IMR-90 (cell line): Measurements from ENCODE around the gene NELL1. TPM values are rescaled to one million over a fixed set of nuclear protein-coding genes. Genes with fewer than 3 reads are reported as not detected.

Source experiments
- ATAC-seq: fragments of 200-7000 bp; cut with Tn5 transposase; 2 replicates; pipeline ENCODE4 v1.9.1; 2020; ENCODE audit warnings: low read depth, mild to moderate bottlenecking, moderate library complexity
- BruUV-seq: library from RNA; stranded (reverse); fragments of 400-500 nt; replicated peaks from 2 replicates; lab custom pipeline; 2021; lab: Mats Ljungman, UMichigan
- CTCF ChIA-PET: fragments of 300-600 bp; formaldehyde crosslinking; extraction: SDS; loops from one replicate; lab custom pipeline; 2021; ENCODE audit warnings: antibody characterized with exemption; lab: Yijun Ruan, JAX
- POLR2A ChIA-PET: fragments of 300-600 bp; sonication (Branson Sonifier 250); formaldehyde crosslinking; loops from one replicate; lab custom pipeline; 2022; ENCODE audit warnings: antibody characterized with exemption; ENCODE audit not compliant: unreplicated experiment; lab: Charles Lee
- DNase-seq: peaks from one replicate; pipeline ENCODE4 v3.0.0; 2013
- H2AFZ ChIP-seq: replicated peaks from 2 replicates; pipeline ENCODE3; 2013; ENCODE audit warnings: low read length, mild to moderate bottlenecking; ENCODE audit not compliant: poor library complexity
- H2AK5ac ChIP-seq: 2 replicates; pipeline ENCODE4 v1.6.1; 2013; ENCODE audit warnings: low read depth, low read length, inconsistent platforms
- H2AK9ac ChIP-seq: replicated peaks from 2 replicates; pipeline ENCODE3; 2013; ENCODE audit warnings: mild to moderate bottlenecking, low read depth, low read length, moderate library complexity; ENCODE audit not compliant: poor library complexity
- H2BK120ac ChIP-seq: 2 replicates; pipeline ENCODE4 v1.6.1; 2013; ENCODE audit warnings: low read depth, low read length, inconsistent platforms
- H2BK15ac ChIP-seq: 3 replicates; pipeline ENCODE4 v1.6.1; 2013; ENCODE audit warnings: low read depth, low read length, inconsistent platforms
- H2BK20ac ChIP-seq: 2 replicates; pipeline ENCODE4 v1.6.1; 2013; ENCODE audit warnings: low read depth, mild to moderate bottlenecking, inconsistent platforms, low read length, moderate library complexity
- H2BK5ac ChIP-seq: 2 replicates; pipeline ENCODE4 v1.6.1; 2013; ENCODE audit warnings: mild to moderate bottlenecking, low read depth, low read length, inconsistent platforms; ENCODE audit not compliant: poor library complexity, severe bottlenecking
- H3K14ac ChIP-seq: replicated peaks from 2 replicates; pipeline ENCODE4 v1.6.1; 2013; ENCODE audit warnings: low read depth, low read length, inconsistent platforms
- H3K18ac ChIP-seq: 2 replicates; pipeline ENCODE4 v1.6.1; 2013; ENCODE audit warnings: low read depth, low read length, control low read depth
- H3K23ac ChIP-seq: 2 replicates; pipeline ENCODE4 v1.6.1; 2013; ENCODE audit warnings: low read depth, low read length, inconsistent platforms
- H3K27ac ChIP-seq: 2 replicates; pipeline ENCODE4 v1.5.1; 2013; ENCODE audit warnings: mild to moderate bottlenecking, control low read depth, low read length; ENCODE audit not compliant: insufficient read depth
- H3K27me3 ChIP-seq: 2 replicates; pipeline ENCODE4 v1.6.1; 2013; ENCODE audit warnings: low read length; ENCODE audit not compliant: control insufficient read depth, insufficient read depth
- H3K36me3 ChIP-seq: 2 replicates; pipeline ENCODE4 v1.6.1; 2013; ENCODE audit warnings: low read length, mixed read lengths; ENCODE audit not compliant: control insufficient read depth, insufficient read depth
- H3K4ac ChIP-seq: 2 replicates; pipeline ENCODE4 v1.6.1; 2013; ENCODE audit warnings: low read depth, low read length, inconsistent platforms
- H3K4me1 ChIP-seq: 2 replicates; pipeline ENCODE4 v1.6.1; 2013; ENCODE audit warnings: low read length, mixed read lengths; ENCODE audit not compliant: control insufficient read depth, insufficient read depth
- H3K4me2 ChIP-seq: 2 replicates; pipeline ENCODE4 v1.6.1; 2013; ENCODE audit warnings: low read depth, mild to moderate bottlenecking, control low read depth, low read length, moderate library complexity
- H3K4me3 ChIP-seq: 2 replicates; pipeline ENCODE4 v1.5.1; 2013; ENCODE audit warnings: low read depth, mild to moderate bottlenecking, control low read depth, low read length, moderate library complexity; ENCODE audit not compliant: insufficient read depth
- H3K56ac ChIP-seq: 2 replicates; pipeline ENCODE4 v1.6.1; 2013; ENCODE audit warnings: low read length, inconsistent platforms; ENCODE audit not compliant: insufficient read depth; ENCODE audit errors: extremely low read depth
- H3K79me1 ChIP-seq, 2 experiments: 2 replicates each; pipeline ENCODE4 v1.6.1; 2013; ENCODE audit warnings: low read length in 2 of 2, inconsistent platforms in 1 of 2, low read depth in 1 of 2
- H3K9ac ChIP-seq: 2 replicates; pipeline ENCODE4 v1.6.1; 2013; ENCODE audit warnings: low read depth, low read length, control low read depth
- H3K9me1 ChIP-seq: 2 replicates; pipeline ENCODE4 v1.6.1; 2013; ENCODE audit warnings: low read length, inconsistent platforms; ENCODE audit not compliant: insufficient read depth
- H3K9me3 ChIP-seq: 2 replicates; pipeline ENCODE4 v1.6.1; 2013; ENCODE audit warnings: low read length; ENCODE audit not compliant: control insufficient read depth, insufficient read depth
- H4K20me1 ChIP-seq: 2 replicates; pipeline ENCODE4 v1.6.1; 2013; ENCODE audit warnings: low read length, inconsistent platforms; ENCODE audit not compliant: insufficient read depth
- H4K5ac ChIP-seq: 2 replicates; pipeline ENCODE4 v1.6.1; 2013; ENCODE audit warnings: mild to moderate bottlenecking, low read depth, low read length, control low read depth
- H4K8ac ChIP-seq, 2 experiments: 2 replicates each; pipeline ENCODE4 v1.6.1; 2013; ENCODE audit warnings: low read depth in 2 of 2, low read length in 2 of 2, control low read depth in 1 of 2, inconsistent platforms in 1 of 2
- H4K91ac ChIP-seq: 2 replicates; pipeline ENCODE4 v1.6.1; 2013; ENCODE audit warnings: low read depth, low read length, inconsistent platforms; ENCODE audit not compliant: insufficient read depth
- BHLHE40 ChIP-seq: fragments of 150-350 bp; IDR thresholded peaks from 2 replicates; pipeline ENCODE4 v1.6.1; 2016; ENCODE audit warnings: mild to moderate bottlenecking, low read depth, low read length
- CEBPB ChIP-seq: IDR thresholded peaks from 2 replicates; pipeline ENCODE4 v1.6.1; 2012; ENCODE audit warnings: low read depth, low read length, improper control_type of control experiment
- CHD1 ChIP-seq: IDR thresholded peaks from 2 replicates; pipeline ENCODE4 v1.6.1; 2012; ENCODE audit warnings: low read depth, low read length, improper control_type of control experiment
- ELK1 ChIP-seq: fragments of 150-350 bp; IDR thresholded peaks from 2 replicates; pipeline ENCODE4 v1.6.1; 2016; ENCODE audit warnings: low read depth, mild to moderate bottlenecking, low read length, moderate library complexity, borderline replicate concordance
- FOS ChIP-seq: fragments of 150-350 bp; IDR thresholded peaks from 2 replicates; pipeline ENCODE4 v1.6.1; 2016; ENCODE audit warnings: low read depth, low read length
- MAFK ChIP-seq: IDR thresholded peaks from 2 replicates; pipeline ENCODE4 v1.6.1; 2012; ENCODE audit warnings: low read depth, low read length, improper control_type of control experiment
- MAZ ChIP-seq: IDR thresholded peaks from 2 replicates; pipeline ENCODE4 v1.6.1; 2012; ENCODE audit warnings: low read depth, mild to moderate bottlenecking, low read length, improper control_type of control experiment, moderate library complexity, borderline replicate concordance
- MXI1 ChIP-seq: IDR thresholded peaks from 2 replicates; pipeline ENCODE4 v1.6.1; 2012; ENCODE audit warnings: low read depth, mild to moderate bottlenecking, low read length, moderate library complexity, borderline replicate concordance
- NFE2L2 ChIP-seq: fragments of 150-350 bp; IDR thresholded peaks from 2 replicates; pipeline ENCODE4 v1.6.1; 2016; ENCODE audit warnings: low read depth, mild to moderate bottlenecking, low read length
- POLR2A ChIP-seq: IDR thresholded peaks from 2 replicates; pipeline ENCODE4 v1.6.1; 2012; ENCODE audit warnings: mild to moderate bottlenecking, low read depth, low read length
- RAD21 ChIP-seq: IDR thresholded peaks from 2 replicates; pipeline ENCODE4 v1.6.1; 2012; ENCODE audit warnings: low read length, improper control_type of control experiment
- RCOR1 ChIP-seq: IDR thresholded peaks from 2 replicates; pipeline ENCODE4 v1.6.1; 2012; ENCODE audit warnings: mild to moderate bottlenecking, low read length, improper control_type of control experiment; ENCODE audit not compliant: insufficient replicate concordance
- RFX5 ChIP-seq: IDR thresholded peaks from 2 replicates; pipeline ENCODE4 v1.8.0; 2012; ENCODE audit warnings: low read depth, mild to moderate bottlenecking, low read length, moderate library complexity
- SMC3 ChIP-seq: fragments of 150-350 bp; IDR thresholded peaks from 2 replicates; pipeline ENCODE4 v1.6.1; 2016; ENCODE audit warnings: low read depth, mild to moderate bottlenecking, antibody characterized with exemption, low read length, moderate library complexity
- USF2 ChIP-seq: fragments of 150-350 bp; IDR thresholded peaks from 2 replicates; pipeline ENCODE4 v1.6.1; 2017; ENCODE audit warnings: mild to moderate bottlenecking, antibody characterized with exemption, low read length, low read depth
- WGBS, 2 experiments: methylation state at CpG; one replicate each; pipeline versions ENCODE4 v1.1.5 to v1.1.7; 2013; ENCODE audit warnings: missing lambda C conversion rate in 2 of 2; ENCODE audit not compliant: insufficient read length in 1 of 2; ENCODE audit errors: extremely low coverage in 2 of 2; 5-methylcytosine and 5-hydroxymethylcytosine counted together
- dilution Hi-C: fragments of 300-500 bp; cut with HindIII; formaldehyde crosslinking; loops from one replicate; pipeline ENCODE4 v1.14.3; 2018; ENCODE audit warnings: low sequenced_read_pairs; ENCODE audit not compliant: unreplicated experiment
- in situ Hi-C: fragments of 300-500 bp; cut with MboI; formaldehyde crosslinking; loops from 3 replicates; pipeline ENCODE4 v1.14.3; 2019; ENCODE audit warnings: low sequenced_read_pairs, inconsistent platforms, mixed read lengths
- intact Hi-C: fragments of 100-400 bp; cut with micrococcal nuclease; formaldehyde crosslinking; loops from 2 replicates; pipeline ENCODE4 v1.10.0; 2022
- polyA plus RNA-seq, 3 experiments: library from polyadenylated mRNA; depleted of rRNA; stranded (reverse); fragments of >200 nt; gene quantifications; 2 replicates each; pipeline ENCODE4 v1.2.3, GENCODE V29; 2012; ENCODE audit warnings: low replicate concordance in 1 of 3
- total RNA-seq: library from RNA; depleted of rRNA; stranded (reverse); fragments of >200 nt; gene quantifications from 2 replicates; pipeline ENCODE4 v1.2.3, GENCODE V29; 2012
- TF ChIP-seq, protein P1 (sequence below): conservative IDR thresholded peaks from 2 replicates; pipeline ENCODE4 v1.5.1; 2012; ENCODE audit warnings: mild to moderate bottlenecking, low read depth, low read length, improper control_type of control experiment

Gene NELL1
- total and polyA plus RNA-seq, 2 of the 4 experiments (the other 2 are of a cell fraction): not detected

GRCh38 chr11:21190181-21190580, 520.8 kb downstream of the NELL1 start:
- peaks cover 5% of the 10 kb centered on the region for H3K9me3 ChIP-seq
- no peaks in the 10 kb centered on the region for H3K36me3 ChIP-seq
- in situ Hi-C loops (no loop called here), dilution Hi-C loops (no loop called here), intact Hi-C loops (no loop called here)
- no peak overlapping the region for H3K4ac ChIP-seq
- no peak for ATAC-seq
- POLR2A ChIA-PET: no interaction called here
- H2BK5ac ChIP-seq: no peak overlapping the region
- no peak overlapping the region for H2AK5ac ChIP-seq
- no peak overlapping the region for H2BK120ac ChIP-seq
- no peak overlapping the region for H4K5ac ChIP-seq
- no peak for DNase-seq
- WGBS, 2 experiments: no CpG with 5 or more reads among the region's 3 CpGs
- no peaks in the 10 kb centered on the region for H3K79me1 ChIP-seq
- H2BK20ac ChIP-seq: no peak overlapping the region
- H3K56ac ChIP-seq: no peak overlapping the region
- BruUV-seq: no TSS peak
- CTCF ChIA-PET: no interaction called here
- H3K4me3 ChIP-seq: no peak overlapping the region
- no peak overlapping the region for H3K14ac ChIP-seq
- no peaks in the 10 kb centered on the region for H3K9me1 ChIP-seq
- TF ChIP-seq MXI1 (no peak), RFX5 (no peak), NFE2L2 (no peak), BHLHE40 (no peak), SMC3 (no peak), RCOR1 (no peak), POLR2A (no peak), ELK1 (no peak), RAD21 (no peak), MAZ (no peak), FOS (no peak), CHD1 (no peak), CEBPB (no peak), MAFK (no peak), USF2 (no peak)
- TF ChIP-seq, protein P1, sequence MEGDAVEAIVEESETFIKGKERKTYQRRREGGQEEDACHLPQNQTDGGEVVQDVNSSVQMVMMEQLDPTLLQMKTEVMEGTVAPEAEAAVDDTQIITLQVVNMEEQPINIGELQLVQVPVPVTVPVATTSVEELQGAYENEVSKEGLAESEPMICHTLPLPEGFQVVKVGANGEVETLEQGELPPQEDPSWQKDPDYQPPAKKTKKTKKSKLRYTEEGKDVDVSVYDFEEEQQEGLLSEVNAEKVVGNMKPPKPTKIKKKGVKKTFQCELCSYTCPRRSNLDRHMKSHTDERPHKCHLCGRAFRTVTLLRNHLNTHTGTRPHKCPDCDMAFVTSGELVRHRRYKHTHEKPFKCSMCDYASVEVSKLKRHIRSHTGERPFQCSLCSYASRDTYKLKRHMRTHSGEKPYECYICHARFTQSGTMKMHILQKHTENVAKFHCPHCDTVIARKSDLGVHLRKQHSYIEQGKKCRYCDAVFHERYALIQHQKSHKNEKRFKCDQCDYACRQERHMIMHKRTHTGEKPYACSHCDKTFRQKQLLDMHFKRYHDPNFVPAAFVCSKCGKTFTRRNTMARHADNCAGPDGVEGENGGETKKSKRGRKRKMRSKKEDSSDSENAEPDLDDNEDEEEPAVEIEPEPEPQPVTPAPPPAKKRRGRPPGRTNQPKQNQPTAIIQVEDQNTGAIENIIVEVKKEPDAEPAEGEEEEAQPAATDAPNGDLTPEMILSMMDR: no peak
- no peak overlapping the region for H3K27ac ChIP-seq
- no peak overlapping the region for H2BK15ac ChIP-seq
- H2AFZ ChIP-seq: no peak overlapping the region
- no peaks in the 10 kb centered on the region for H3K27me3 ChIP-seq
- no peaks in the 10 kb centered on the region for H3K4me1 ChIP-seq
- no peak overlapping the region for H3K18ac ChIP-seq
- no peak overlapping the region for H3K9ac ChIP-seq
- no peak overlapping the region for H3K4me2 ChIP-seq
- no peak overlapping the region for H4K8ac ChIP-seq
- H4K20me1 ChIP-seq: no peaks in the 10 kb centered on the region
- H2AK9ac ChIP-seq: no peak overlapping the region
- no peak overlapping the region for H4K91ac ChIP-seq
- H3K23ac ChIP-seq: no peak overlapping the region
